Measurements from ENCODE around the gene CABP7. TPM values are rescaled to one million over a fixed set of nuclear protein-coding genes. Genes with fewer than 3 reads are reported as not detected.

CABP7 gene
- total and polyA plus RNA-seq, 3 donors from 2014 or later: 0.79 to 1.6 (median 1.6) TPM

DNA sequence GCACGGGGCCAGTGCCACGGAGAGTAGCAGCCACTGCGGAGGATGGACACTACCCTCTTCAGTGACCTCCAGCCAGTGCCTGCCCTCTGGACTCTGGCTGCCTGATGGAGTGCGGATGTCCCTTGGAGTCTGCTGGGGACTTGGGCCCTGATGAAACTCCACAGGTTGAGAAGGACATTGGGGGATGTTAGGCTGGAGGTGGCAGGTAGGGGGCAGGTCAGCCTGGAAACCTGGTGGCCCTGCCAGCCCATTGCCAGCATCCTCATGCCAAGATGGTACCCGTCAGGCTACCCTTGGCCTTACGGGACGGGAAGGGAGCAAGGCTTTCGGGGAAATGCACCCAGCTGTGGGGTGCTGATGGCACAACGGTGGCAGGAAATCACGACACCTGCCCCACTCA is 4.0 kb downstream of the CABP7 start:
- 97 to 98% methylated on average over 10 of the region's 10 CpGs for WGBS, 2 donors
- no peaks in the 10 kb centered on the region for H3K36me3 ChIP-seq (ENCODE audit: low read depth, missing control alignments)
- H3K4me3 ChIP-seq: no peak overlapping the region
- H3K27ac ChIP-seq: no peak overlapping the region
- no peak for DNase-seq
- H3K4me1 ChIP-seq: peaks cover 4% of the 10 kb centered on the region
- intact Hi-C loops (cut with DNase I; ENCODE audit: low total_unique reads): no loop called here
- H3K27me3 ChIP-seq: peaks cover 4% of the 10 kb centered on the region
- H3K9me3 ChIP-seq: no peaks in the 10 kb centered on the region
- TF ChIP-seq, protein P1, sequence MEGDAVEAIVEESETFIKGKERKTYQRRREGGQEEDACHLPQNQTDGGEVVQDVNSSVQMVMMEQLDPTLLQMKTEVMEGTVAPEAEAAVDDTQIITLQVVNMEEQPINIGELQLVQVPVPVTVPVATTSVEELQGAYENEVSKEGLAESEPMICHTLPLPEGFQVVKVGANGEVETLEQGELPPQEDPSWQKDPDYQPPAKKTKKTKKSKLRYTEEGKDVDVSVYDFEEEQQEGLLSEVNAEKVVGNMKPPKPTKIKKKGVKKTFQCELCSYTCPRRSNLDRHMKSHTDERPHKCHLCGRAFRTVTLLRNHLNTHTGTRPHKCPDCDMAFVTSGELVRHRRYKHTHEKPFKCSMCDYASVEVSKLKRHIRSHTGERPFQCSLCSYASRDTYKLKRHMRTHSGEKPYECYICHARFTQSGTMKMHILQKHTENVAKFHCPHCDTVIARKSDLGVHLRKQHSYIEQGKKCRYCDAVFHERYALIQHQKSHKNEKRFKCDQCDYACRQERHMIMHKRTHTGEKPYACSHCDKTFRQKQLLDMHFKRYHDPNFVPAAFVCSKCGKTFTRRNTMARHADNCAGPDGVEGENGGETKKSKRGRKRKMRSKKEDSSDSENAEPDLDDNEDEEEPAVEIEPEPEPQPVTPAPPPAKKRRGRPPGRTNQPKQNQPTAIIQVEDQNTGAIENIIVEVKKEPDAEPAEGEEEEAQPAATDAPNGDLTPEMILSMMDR (IDR thresholded peaks at IDR 0.05): no peak
- TF ChIP-seq POLR2A (IDR thresholded peaks at IDR 0.05): no peak

DNA sequence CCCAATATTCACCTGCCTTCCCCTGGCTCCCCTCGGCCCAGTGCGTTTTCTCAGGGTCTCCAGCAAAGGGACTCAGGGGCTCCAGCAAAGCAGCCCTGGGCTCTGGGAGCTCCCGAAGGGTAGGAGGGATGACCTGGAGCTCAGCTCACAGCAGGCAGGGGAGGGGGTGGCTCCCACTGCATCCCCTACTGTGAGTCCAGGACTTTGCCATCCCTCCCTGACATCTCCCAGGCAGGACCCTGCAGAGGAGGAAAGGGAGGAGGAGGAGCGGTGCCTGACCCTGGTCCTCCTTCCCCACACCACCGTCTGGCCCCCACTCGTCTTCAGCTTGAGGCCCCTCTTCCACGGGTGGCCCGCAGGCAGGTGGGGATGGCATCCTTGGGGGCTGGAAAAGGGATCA is 5.0 kb downstream of the CABP7 start:
- no peak for DNase-seq
- H3K27ac ChIP-seq: no peak overlapping the region
- no peaks in the 10 kb centered on the region for H3K9me3 ChIP-seq
- H3K4me3 ChIP-seq: no peak overlapping the region
- no peaks in the 10 kb centered on the region for H3K36me3 ChIP-seq (ENCODE audit: low read depth, missing control alignments)
- no peaks in the 10 kb centered on the region for H3K27me3 ChIP-seq
- TF ChIP-seq POLR2A (IDR thresholded peaks at IDR 0.05): no peak
- TF ChIP-seq, protein P1 (IDR thresholded peaks at IDR 0.05): no peak
- 70 to 78% methylated on average over 5 to 8 of the region's 8 CpGs for WGBS, 2 donors
- intact Hi-C loops (cut with DNase I; ENCODE audit: low total_unique reads): no loop called here
- H3K4me1 ChIP-seq: peaks cover 4% of the 10 kb centered on the region

DNA sequence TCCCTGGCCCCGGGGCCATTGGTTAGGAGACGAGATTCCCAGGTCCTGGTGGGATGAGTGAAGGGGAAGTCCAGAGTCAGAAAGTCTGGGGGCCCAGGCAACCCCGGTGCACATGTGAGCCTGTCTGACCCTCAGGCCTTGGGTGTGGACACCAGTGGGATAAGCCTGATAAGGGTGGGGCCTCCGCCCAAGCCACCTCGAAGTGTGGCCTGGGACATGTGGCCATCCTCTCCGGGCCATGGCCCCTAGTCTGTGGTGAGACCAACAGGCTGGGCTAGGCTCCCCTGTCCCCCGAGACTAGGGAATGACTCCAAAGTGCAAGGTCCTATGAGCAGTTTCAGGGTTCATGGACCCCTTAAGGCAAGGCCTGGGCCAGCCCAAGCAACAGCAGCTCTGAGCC is 6.3 kb downstream of the CABP7 start:
- Histone ChIP-seq H3K36me3 (ENCODE audit: low read depth, missing control alignments) (no peaks in the 10 kb centered on the region), H3K27ac (no peak overlapping the region), H3K4me1 (peaks cover 4% of the 10 kb centered on the region), H3K27me3 (no peaks in the 10 kb centered on the region), H3K9me3 (no peaks in the 10 kb centered on the region), H3K4me3 (no peak overlapping the region)
- WGBS, 2 donors: 88 to 89% methylated on average over 3 to 7 of the region's 7 CpGs
- no peak for TF ChIP-seq POLR2A (IDR thresholded peaks at IDR 0.05)
- TF ChIP-seq, protein P1 (IDR thresholded peaks at IDR 0.05): no peak
- intact Hi-C loops (cut with DNase I; ENCODE audit: low total_unique reads): no loop called here
- DNase-seq: no peak

DNA sequence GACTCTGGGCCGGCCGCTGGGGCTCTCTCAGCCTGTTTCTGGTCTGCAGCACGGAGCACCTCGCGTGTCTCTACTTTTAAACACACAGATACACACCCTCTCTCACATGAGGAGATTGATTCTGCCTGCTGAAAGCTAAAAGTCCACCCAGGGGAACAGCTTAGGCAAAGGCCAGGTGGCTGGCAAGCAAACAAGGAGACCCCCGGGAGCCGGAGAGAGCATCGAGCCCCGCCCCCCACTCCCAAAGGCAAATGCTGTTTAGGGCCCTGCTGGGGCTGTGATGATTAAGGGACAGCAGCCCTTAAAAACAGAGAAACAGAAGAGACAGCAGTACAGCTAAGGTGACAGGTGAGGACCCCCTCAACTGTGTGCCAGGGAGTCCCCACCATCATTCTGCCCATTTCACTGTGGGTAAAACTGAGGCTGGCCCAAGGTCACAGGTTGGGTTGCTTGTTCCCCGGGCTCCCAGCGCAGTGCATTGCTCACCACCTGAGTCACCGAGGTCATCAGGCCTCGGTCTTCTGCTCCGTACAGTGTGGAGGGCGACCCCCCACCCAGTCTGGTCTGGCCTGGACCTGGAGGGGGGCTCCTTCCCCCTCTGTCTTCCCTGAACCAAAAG is 6.8 kb downstream of the CABP7 start:
- DNase-seq: no peak
- WGBS, 2 donors: 58 to 68% methylated on average over 10 to 15 of the region's 15 CpGs
- Histone ChIP-seq H3K27ac (no peak overlapping the region), H3K9me3 (no peaks in the 10 kb centered on the region), H3K4me3 (no peak overlapping the region), H3K27me3 (no peaks in the 10 kb centered on the region), H3K4me1 (peaks cover 4% of the 10 kb centered on the region), H3K36me3 (ENCODE audit: low read depth, missing control alignments) (no peaks in the 10 kb centered on the region)
- TF ChIP-seq, protein P1 (IDR thresholded peaks at IDR 0.05): no peak
- TF ChIP-seq POLR2A (IDR thresholded peaks at IDR 0.05): no peak
- intact Hi-C loops (cut with DNase I; ENCODE audit: low total_unique reads): no loop called here

DNA sequence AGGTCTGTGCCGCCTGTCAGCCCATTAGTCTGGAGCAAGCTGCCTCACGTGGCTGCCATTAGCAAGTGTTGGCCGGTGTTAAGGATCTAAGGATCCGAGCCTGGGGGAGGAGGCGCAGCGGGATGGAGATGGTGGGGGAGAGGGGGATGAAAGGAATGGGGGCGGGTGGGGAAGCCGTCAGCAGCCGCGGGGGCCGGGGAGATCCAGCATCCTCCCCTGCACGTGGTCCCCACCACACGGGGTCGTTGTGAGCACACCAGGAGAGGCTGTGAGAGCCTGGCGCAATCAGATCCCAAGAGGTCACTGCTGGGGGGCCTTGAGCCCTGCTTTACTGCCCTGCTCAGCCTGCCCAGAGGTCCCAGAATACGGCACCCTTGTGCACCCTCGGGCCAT is 7.3 kb downstream of the CABP7 start:
- no peak for TF ChIP-seq POLR2A (IDR thresholded peaks at IDR 0.05)
- TF ChIP-seq, protein P1 (IDR thresholded peaks at IDR 0.05): peak in 2 of 3 experiments; percentile 10 to 27
- WGBS, 2 donors: 19 to 42% methylated on average over 10 to 17 of the region's 17 CpGs
- Histone ChIP-seq H3K9me3 (no peaks in the 10 kb centered on the region), H3K4me1 (peaks cover 4% of the 10 kb centered on the region), H3K27me3 (no peaks in the 10 kb centered on the region), H3K27ac (no peak overlapping the region), H3K36me3 (ENCODE audit: low read depth, missing control alignments) (no peaks in the 10 kb centered on the region), H3K4me3 (no peak overlapping the region)
- intact Hi-C loops (cut with DNase I; ENCODE audit: low total_unique reads): no loop called here
- peak; percentile 51 for DNase-seq
